Measurements from ENCODE around the gene ARHGEF35.
"Not testable (repeated sequence)": the region's sequence is repeated elsewhere in the genome, so short reads cannot be mapped to it uniquely, and the experiment has no call there.

- TF ChIP-seq, protein P1, sequence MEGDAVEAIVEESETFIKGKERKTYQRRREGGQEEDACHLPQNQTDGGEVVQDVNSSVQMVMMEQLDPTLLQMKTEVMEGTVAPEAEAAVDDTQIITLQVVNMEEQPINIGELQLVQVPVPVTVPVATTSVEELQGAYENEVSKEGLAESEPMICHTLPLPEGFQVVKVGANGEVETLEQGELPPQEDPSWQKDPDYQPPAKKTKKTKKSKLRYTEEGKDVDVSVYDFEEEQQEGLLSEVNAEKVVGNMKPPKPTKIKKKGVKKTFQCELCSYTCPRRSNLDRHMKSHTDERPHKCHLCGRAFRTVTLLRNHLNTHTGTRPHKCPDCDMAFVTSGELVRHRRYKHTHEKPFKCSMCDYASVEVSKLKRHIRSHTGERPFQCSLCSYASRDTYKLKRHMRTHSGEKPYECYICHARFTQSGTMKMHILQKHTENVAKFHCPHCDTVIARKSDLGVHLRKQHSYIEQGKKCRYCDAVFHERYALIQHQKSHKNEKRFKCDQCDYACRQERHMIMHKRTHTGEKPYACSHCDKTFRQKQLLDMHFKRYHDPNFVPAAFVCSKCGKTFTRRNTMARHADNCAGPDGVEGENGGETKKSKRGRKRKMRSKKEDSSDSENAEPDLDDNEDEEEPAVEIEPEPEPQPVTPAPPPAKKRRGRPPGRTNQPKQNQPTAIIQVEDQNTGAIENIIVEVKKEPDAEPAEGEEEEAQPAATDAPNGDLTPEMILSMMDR (IDR thresholded peaks at IDR 0.05) = not testable (repeated sequence)
- TF ChIP-seq POLR2A (IDR thresholded peaks at IDR 0.05) = not testable (repeated sequence)
Observed at GRCh38 chr7:144217200-144217599, 21.6 kb upstream of the ARHGEF35 start.

Data from prostate gland (tissue), 2 donors.